IMR-90 (cell line): ENCODE results near the gene ARL6IP5. TPM values are rescaled to one million over a fixed set of nuclear protein-coding genes. Genes with fewer than 3 reads are reported as not detected.

Source experiments
- ATAC-seq: fragments of 200-7000 bp; cut with Tn5 transposase; 2 replicates; pipeline ENCODE4 v1.9.1; 2020; ENCODE audit warnings: low read depth, mild to moderate bottlenecking, moderate library complexity
- BruUV-seq: library from RNA; stranded (reverse); fragments of 400-500 nt; replicated peaks from 2 replicates; lab custom pipeline; 2021; lab: Mats Ljungman, UMichigan
- CTCF ChIA-PET: fragments of 300-600 bp; formaldehyde crosslinking; extraction: SDS; loops from one replicate; lab custom pipeline; 2021; ENCODE audit warnings: antibody characterized with exemption; lab: Yijun Ruan, JAX
- POLR2A ChIA-PET: fragments of 300-600 bp; sonication (Branson Sonifier 250); formaldehyde crosslinking; loops from one replicate; lab custom pipeline; 2022; ENCODE audit warnings: antibody characterized with exemption; ENCODE audit not compliant: unreplicated experiment; lab: Charles Lee
- DNase-seq: peaks from one replicate; pipeline ENCODE4 v3.0.0; 2013
- H2AFZ ChIP-seq: replicated peaks from 2 replicates; pipeline ENCODE3; 2013; ENCODE audit warnings: low read length, mild to moderate bottlenecking; ENCODE audit not compliant: poor library complexity
- H2AK5ac ChIP-seq: 2 replicates; pipeline ENCODE4 v1.6.1; 2013; ENCODE audit warnings: low read depth, low read length, inconsistent platforms
- H2AK9ac ChIP-seq: replicated peaks from 2 replicates; pipeline ENCODE3; 2013; ENCODE audit warnings: mild to moderate bottlenecking, low read depth, low read length, moderate library complexity; ENCODE audit not compliant: poor library complexity
- H2BK120ac ChIP-seq: 2 replicates; pipeline ENCODE4 v1.6.1; 2013; ENCODE audit warnings: low read depth, low read length, inconsistent platforms
- H2BK15ac ChIP-seq: 3 replicates; pipeline ENCODE4 v1.6.1; 2013; ENCODE audit warnings: low read depth, low read length, inconsistent platforms
- H2BK20ac ChIP-seq: 2 replicates; pipeline ENCODE4 v1.6.1; 2013; ENCODE audit warnings: low read depth, mild to moderate bottlenecking, inconsistent platforms, low read length, moderate library complexity
- H2BK5ac ChIP-seq: 2 replicates; pipeline ENCODE4 v1.6.1; 2013; ENCODE audit warnings: mild to moderate bottlenecking, low read depth, low read length, inconsistent platforms; ENCODE audit not compliant: poor library complexity, severe bottlenecking
- H3K14ac ChIP-seq: replicated peaks from 2 replicates; pipeline ENCODE4 v1.6.1; 2013; ENCODE audit warnings: low read depth, low read length, inconsistent platforms
- H3K18ac ChIP-seq: 2 replicates; pipeline ENCODE4 v1.6.1; 2013; ENCODE audit warnings: low read depth, low read length, control low read depth
- H3K23ac ChIP-seq: 2 replicates; pipeline ENCODE4 v1.6.1; 2013; ENCODE audit warnings: low read depth, low read length, inconsistent platforms
- H3K27ac ChIP-seq: 2 replicates; pipeline ENCODE4 v1.5.1; 2013; ENCODE audit warnings: mild to moderate bottlenecking, control low read depth, low read length; ENCODE audit not compliant: insufficient read depth
- H3K27me3 ChIP-seq: 2 replicates; pipeline ENCODE4 v1.6.1; 2013; ENCODE audit warnings: low read length; ENCODE audit not compliant: control insufficient read depth, insufficient read depth
- H3K36me3 ChIP-seq: 2 replicates; pipeline ENCODE4 v1.6.1; 2013; ENCODE audit warnings: low read length, mixed read lengths; ENCODE audit not compliant: control insufficient read depth, insufficient read depth
- H3K4ac ChIP-seq: 2 replicates; pipeline ENCODE4 v1.6.1; 2013; ENCODE audit warnings: low read depth, low read length, inconsistent platforms
- H3K4me1 ChIP-seq: 2 replicates; pipeline ENCODE4 v1.6.1; 2013; ENCODE audit warnings: low read length, mixed read lengths; ENCODE audit not compliant: control insufficient read depth, insufficient read depth
- H3K4me2 ChIP-seq: 2 replicates; pipeline ENCODE4 v1.6.1; 2013; ENCODE audit warnings: low read depth, mild to moderate bottlenecking, control low read depth, low read length, moderate library complexity
- H3K4me3 ChIP-seq: 2 replicates; pipeline ENCODE4 v1.5.1; 2013; ENCODE audit warnings: low read depth, mild to moderate bottlenecking, control low read depth, low read length, moderate library complexity; ENCODE audit not compliant: insufficient read depth
- H3K56ac ChIP-seq: 2 replicates; pipeline ENCODE4 v1.6.1; 2013; ENCODE audit warnings: low read length, inconsistent platforms; ENCODE audit not compliant: insufficient read depth; ENCODE audit errors: extremely low read depth
- H3K79me1 ChIP-seq, 2 experiments: 2 replicates each; pipeline ENCODE4 v1.6.1; 2013; ENCODE audit warnings: low read length in 2 of 2, inconsistent platforms in 1 of 2, low read depth in 1 of 2
- H3K9ac ChIP-seq: 2 replicates; pipeline ENCODE4 v1.6.1; 2013; ENCODE audit warnings: low read depth, low read length, control low read depth
- H3K9me1 ChIP-seq: 2 replicates; pipeline ENCODE4 v1.6.1; 2013; ENCODE audit warnings: low read length, inconsistent platforms; ENCODE audit not compliant: insufficient read depth
- H3K9me3 ChIP-seq: 2 replicates; pipeline ENCODE4 v1.6.1; 2013; ENCODE audit warnings: low read length; ENCODE audit not compliant: control insufficient read depth, insufficient read depth
- H4K20me1 ChIP-seq: 2 replicates; pipeline ENCODE4 v1.6.1; 2013; ENCODE audit warnings: low read length, inconsistent platforms; ENCODE audit not compliant: insufficient read depth
- H4K5ac ChIP-seq: 2 replicates; pipeline ENCODE4 v1.6.1; 2013; ENCODE audit warnings: mild to moderate bottlenecking, low read depth, low read length, control low read depth
- H4K8ac ChIP-seq, 2 experiments: 2 replicates each; pipeline ENCODE4 v1.6.1; 2013; ENCODE audit warnings: low read depth in 2 of 2, low read length in 2 of 2, control low read depth in 1 of 2, inconsistent platforms in 1 of 2
- H4K91ac ChIP-seq: 2 replicates; pipeline ENCODE4 v1.6.1; 2013; ENCODE audit warnings: low read depth, low read length, inconsistent platforms; ENCODE audit not compliant: insufficient read depth
- CEBPB ChIP-seq: IDR thresholded peaks from 2 replicates; pipeline ENCODE4 v1.6.1; 2012; ENCODE audit warnings: low read depth, low read length, improper control_type of control experiment
- CHD1 ChIP-seq: IDR thresholded peaks from 2 replicates; pipeline ENCODE4 v1.6.1; 2012; ENCODE audit warnings: low read depth, low read length, improper control_type of control experiment
- CTCF ChIP-seq: conservative IDR thresholded peaks from 2 replicates; pipeline ENCODE4 v1.5.1; 2012; ENCODE audit warnings: mild to moderate bottlenecking, low read depth, low read length, improper control_type of control experiment
- MXI1 ChIP-seq: IDR thresholded peaks from 2 replicates; pipeline ENCODE4 v1.6.1; 2012; ENCODE audit warnings: low read depth, mild to moderate bottlenecking, low read length, moderate library complexity, borderline replicate concordance
- POLR2A ChIP-seq: IDR thresholded peaks from 2 replicates; pipeline ENCODE4 v1.6.1; 2012; ENCODE audit warnings: mild to moderate bottlenecking, low read depth, low read length
- WGBS, 2 experiments: methylation state at CpG; one replicate each; pipeline versions ENCODE4 v1.1.5 to v1.1.7; 2013; ENCODE audit warnings: missing lambda C conversion rate in 2 of 2; ENCODE audit not compliant: insufficient read length in 1 of 2; ENCODE audit errors: extremely low coverage in 2 of 2; 5-methylcytosine and 5-hydroxymethylcytosine counted together
- dilution Hi-C: fragments of 300-500 bp; cut with HindIII; formaldehyde crosslinking; loops from one replicate; pipeline ENCODE4 v1.14.3; 2018; ENCODE audit warnings: low sequenced_read_pairs; ENCODE audit not compliant: unreplicated experiment
- in situ Hi-C: fragments of 300-500 bp; cut with MboI; formaldehyde crosslinking; loops from 3 replicates; pipeline ENCODE4 v1.14.3; 2019; ENCODE audit warnings: low sequenced_read_pairs, inconsistent platforms, mixed read lengths
- intact Hi-C: fragments of 100-400 bp; cut with micrococcal nuclease; formaldehyde crosslinking; loops from 2 replicates; pipeline ENCODE4 v1.10.0; 2022
- polyA plus RNA-seq, 3 experiments: library from polyadenylated mRNA; depleted of rRNA; stranded (reverse); fragments of >200 nt; gene quantifications; 2 replicates each; pipeline ENCODE4 v1.2.3, GENCODE V29; 2012; ENCODE audit warnings: low replicate concordance in 1 of 3
- total RNA-seq: library from RNA; depleted of rRNA; stranded (reverse); fragments of >200 nt; gene quantifications from 2 replicates; pipeline ENCODE4 v1.2.3, GENCODE V29; 2012

ARL6IP5 gene
- total and polyA plus RNA-seq, 2 of the 4 experiments (the other 2 are of a cell fraction): 76.4 to 98.8 TPM

GRCh38 chr3:69097407-69098086 is 12.8 kb downstream of the ARL6IP5 start:
- no peak overlapping the region for H2BK5ac ChIP-seq
- H3K56ac ChIP-seq: no peak overlapping the region
- no peak overlapping the region for H2AFZ ChIP-seq
- H4K20me1 ChIP-seq: peaks cover 25% of the 10 kb centered on the region; the same call in 1 of the 2 replicates
- H3K27me3 ChIP-seq: no peaks in the 10 kb centered on the region
- H2AK9ac ChIP-seq: no peak overlapping the region
- H3K18ac ChIP-seq: no peak overlapping the region
- no TSS peak for BruUV-seq
- DNase-seq: no peak
- no peak overlapping the region for H3K14ac ChIP-seq
- no peak overlapping the region for H3K4me2 ChIP-seq
- H3K27ac ChIP-seq: no peak overlapping the region
- H3K9ac ChIP-seq: no peak overlapping the region
- peaks cover 7% of the 10 kb centered on the region for H3K4me1 ChIP-seq
- H4K5ac ChIP-seq: no peak overlapping the region
- peaks cover 14% of the 10 kb centered on the region for H3K36me3 ChIP-seq
- no peak overlapping the region for H2AK5ac ChIP-seq
- no peak overlapping the region for H2BK20ac ChIP-seq
- in situ Hi-C loops (no loop called here), dilution Hi-C loops (no loop called here), intact Hi-C loops (no loop called here)
- no peak overlapping the region for H4K8ac ChIP-seq
- no peaks in the 10 kb centered on the region for H3K9me3 ChIP-seq
- H4K91ac ChIP-seq: no peak overlapping the region
- no peak overlapping the region for H3K23ac ChIP-seq
- H2BK15ac ChIP-seq: no peak overlapping the region
- TF ChIP-seq CEBPB (no peak), MXI1 (no peak), POLR2A (no peak), CTCF (no peak), CHD1 (no peak)
- H3K4ac ChIP-seq: no peak overlapping the region
- ChIA-PET POLR2A (no interaction called here), CTCF (no interaction called here)
- no peak overlapping the region for H3K4me3 ChIP-seq
- peaks cover 10 to 64% of the 10 kb centered on the region in 2 experiments for H3K79me1 ChIP-seq
- no peak for ATAC-seq
- no peak overlapping the region for H2BK120ac ChIP-seq
- peaks cover 15% of the 10 kb centered on the region for H3K9me1 ChIP-seq
- WGBS, 2 experiments: 100% methylated on average over 1 of the region's 9 CpGs; no CpG with 5 or more reads in 1 of the 2 experiments
